Measurements from ENCODE around the gene TRPM1.
A peak's percentile ranks its signal among the peaks of the same experiment; 100 is the strongest.

Gene TRPM1

DNA sequence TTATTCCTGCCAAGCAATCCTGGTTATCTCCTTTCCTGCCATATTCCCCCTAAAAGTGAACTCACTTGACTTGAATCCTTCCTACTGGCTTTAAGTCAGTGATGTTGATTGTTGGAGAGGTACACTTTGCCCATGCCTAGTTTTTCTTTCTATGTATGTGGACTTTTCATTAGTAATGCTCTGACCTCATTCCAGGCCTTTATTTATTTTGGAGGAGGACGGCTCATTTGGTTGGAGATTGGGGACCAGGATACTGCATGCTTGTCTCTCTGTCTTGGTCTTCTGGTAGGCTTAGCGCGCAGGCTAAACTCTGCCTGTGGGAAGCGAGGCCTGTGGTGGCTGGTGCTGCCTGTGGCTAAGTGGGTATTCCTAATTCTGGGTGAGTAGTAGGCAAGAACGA, 81.0 kb downstream of the TRPM1 start:
- DNase-seq (ENCODE audit: low read depth in 2 of 2): no peak

DNA sequence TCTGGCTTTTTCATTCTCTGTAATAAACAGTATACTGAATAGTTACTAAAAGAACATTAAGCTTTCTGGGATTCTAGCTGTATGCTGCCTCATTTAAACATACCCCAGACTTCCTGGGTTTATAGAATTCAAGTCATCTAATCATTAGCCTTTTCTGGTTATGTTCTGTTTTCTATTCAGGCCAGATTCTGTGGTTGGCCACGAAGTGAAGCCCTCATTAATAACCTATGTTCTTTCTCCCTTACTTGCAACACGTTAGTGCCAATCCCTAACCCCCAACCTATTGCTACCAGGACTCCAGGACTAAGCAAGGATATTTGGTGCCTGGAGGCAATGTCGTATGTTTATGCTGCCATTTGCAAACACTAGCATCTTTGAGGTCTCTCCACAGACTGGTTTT, 81.5 kb downstream of the TRPM1 start:
- DNase-seq (ENCODE audit: low read depth in 2 of 2): no peak

DNA sequence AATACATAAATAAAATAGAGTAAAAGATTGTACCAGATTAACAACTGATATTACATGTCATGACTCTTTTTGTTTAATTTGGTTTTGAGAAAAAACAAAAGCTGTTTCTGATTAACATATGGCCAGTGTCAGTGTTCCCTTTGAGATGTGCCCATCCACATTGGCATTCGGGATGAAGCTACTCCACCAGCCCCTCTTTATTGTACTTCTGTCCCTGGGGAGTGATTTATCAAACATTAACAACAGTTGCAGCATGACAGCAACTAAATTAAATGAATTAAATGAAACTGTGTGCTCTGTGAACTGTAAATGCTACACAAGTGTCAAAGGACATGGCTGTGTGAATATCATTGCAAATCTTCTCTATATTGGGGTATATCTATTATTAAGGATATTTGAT, 84.2 kb downstream of the TRPM1 start:
- no peak for DNase-seq (ENCODE audit: low read depth in 2 of 2)

DNA sequence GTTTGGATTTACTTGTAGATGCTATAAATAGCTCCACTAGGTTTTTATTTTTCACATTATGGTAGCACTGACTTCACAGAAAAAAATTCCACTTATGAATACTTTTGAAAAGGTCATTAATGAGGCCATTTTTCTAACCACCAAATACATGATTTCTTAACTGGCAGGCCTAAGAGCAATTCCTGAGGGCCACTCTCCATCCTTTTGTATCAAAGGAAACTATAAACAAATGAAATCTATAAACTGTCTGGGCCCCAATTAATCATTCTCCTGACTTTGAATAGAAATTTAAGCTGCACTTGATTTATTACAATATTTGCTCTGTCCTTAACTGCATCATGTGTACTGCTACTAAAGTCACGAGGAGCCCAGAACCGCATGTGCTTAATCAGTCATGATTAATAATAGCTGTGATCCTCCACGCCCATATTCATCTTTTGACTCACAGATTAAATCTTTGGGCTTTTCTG, 85.0 kb downstream of the TRPM1 start:
- DNase-seq (ENCODE audit: low read depth in 2 of 2): no peak

DNA sequence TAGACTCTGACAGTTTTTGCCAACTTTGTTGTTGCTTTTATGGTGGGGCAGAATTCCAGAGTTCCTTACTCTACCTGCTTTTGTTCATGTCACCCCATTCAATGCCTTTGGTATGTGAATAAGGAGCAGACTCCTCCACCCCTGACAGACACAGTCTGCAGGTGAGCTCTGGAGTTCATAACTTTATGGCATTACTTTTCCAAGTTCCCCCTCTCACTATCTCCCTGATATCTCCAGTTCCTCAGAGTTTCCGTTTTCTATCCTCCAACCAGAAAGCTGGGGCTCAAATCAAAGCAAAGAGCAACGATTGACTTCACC, 87.0 kb downstream of the TRPM1 start:
- no peak for DNase-seq (ENCODE audit: low read depth in 2 of 2)

DNA sequence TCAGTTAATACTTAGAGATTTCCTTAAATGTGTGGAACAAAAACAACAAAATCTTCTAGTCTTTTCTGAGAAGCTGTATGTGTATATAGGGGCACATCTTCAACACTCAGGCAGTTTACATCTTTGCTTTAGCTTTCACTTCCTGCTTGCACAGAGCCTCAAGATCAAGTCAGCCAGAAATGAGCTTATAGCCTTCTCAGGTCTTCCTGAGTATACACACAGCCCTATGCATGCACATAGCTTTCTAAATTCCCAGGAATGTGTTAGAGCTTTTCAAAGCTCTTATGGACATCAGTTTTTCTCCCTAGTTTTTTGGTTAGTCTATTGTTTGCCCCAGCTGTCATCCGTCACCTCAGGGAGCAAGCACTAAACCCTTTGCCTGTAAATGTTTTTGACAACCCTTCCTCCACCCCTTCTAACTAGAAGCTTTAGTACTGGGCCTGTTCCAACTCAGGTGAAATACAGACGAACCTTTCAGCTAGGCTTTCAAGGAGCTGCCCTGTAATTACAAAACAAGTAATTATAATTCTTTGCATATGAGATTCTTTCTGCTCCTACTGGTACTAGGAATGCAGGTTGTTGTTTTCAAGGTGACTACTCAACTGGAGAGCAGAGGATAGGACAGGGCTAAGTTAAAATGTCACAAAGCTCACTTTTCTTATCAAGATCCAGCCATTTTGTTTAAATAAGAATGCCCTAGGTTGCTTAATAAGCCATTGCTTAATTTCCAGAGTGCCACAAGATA, 87.5 kb downstream of the TRPM1 start:
- DNase-seq (ENCODE audit: low read depth in 2 of 2): no peak

DNA sequence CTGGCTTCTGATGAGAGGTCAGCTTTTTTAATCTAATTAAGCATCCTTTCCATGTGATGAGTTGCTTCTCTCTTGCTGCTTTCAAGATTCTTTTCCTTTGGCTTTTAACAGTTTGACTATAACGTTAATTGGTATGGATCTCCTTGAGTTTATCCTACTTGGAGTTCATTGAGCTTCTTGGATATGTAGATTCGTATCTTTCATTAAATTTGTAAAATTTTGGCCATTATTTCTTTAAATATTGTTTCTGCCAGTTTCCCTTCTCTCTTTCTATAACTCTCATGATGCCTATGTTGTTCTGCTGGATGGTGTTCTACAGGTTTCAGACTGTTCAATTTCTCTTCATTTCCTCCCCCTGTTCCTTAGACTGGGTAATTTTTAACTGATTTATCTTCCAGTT, 89.1 kb downstream of the TRPM1 start:
- no peak for DNase-seq (ENCODE audit: low read depth in 2 of 2)

DNA sequence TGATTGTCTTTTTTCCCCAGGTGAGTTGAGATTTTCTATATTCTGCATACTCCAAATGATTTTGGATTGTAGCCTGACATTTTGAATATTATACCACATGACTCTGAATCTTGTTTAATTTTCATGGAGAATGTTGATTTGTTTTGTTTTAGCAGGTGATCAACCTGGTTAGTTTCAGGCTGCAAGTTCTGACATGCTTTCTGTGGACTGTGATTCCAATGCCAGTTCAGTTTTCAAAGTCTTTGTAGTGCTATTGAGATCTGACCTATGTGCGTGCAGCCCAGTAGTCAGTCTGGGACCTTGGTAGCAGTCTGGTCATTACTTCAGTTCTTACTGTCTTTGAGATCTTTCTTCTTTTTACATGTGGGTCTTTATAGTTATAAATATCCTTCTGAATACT, 91.5 kb downstream of the TRPM1 start:
- no peak for DNase-seq (ENCODE audit: low read depth in 2 of 2)

DNA sequence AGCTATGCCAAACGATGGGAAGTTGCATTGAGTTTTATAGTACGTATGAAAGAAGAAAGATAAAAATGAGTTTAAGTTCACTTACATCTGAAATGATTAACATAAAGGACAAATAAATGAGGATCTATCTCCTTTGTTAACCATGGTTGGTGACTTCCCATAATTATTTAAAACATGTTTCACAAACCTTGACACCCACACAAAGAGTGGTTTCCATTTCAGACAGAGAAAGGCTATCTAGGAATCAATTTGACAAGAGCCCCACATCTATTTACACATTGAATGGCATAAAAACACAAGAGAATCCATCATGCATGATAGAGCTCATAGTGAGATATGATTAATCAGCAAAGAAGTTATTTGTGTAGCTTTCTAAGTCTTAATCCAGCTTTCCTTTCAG, 95.9 kb downstream of the TRPM1 start:
- DNase-seq (ENCODE audit: low read depth in 2 of 2): no peak

DNA sequence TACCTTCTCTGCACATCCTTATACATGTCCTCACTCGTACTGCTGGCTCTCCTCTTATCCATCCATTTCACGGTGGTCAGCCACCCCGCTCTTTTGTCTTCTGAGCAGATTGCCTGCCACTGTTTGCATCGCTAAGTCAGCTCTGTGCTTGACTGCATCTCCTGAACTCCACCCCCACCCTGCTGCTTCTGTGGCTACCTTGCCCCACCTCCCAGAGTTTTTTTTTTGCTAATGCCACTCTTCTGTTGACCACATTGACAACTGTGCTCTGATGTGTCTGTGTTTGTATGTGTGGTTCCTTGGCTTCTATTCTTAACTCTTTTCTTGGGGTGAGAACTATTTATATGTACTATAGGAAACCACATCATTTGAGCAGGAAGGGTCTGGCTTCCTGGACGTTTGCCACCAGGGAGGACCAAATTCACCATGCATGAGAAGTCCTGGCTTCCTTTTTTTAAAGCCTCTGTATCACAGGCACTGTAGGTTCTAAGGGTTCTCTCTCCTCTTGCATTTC, 97.2 kb downstream of the TRPM1 start:
- no peak for DNase-seq (ENCODE audit: low read depth in 2 of 2)

DNA sequence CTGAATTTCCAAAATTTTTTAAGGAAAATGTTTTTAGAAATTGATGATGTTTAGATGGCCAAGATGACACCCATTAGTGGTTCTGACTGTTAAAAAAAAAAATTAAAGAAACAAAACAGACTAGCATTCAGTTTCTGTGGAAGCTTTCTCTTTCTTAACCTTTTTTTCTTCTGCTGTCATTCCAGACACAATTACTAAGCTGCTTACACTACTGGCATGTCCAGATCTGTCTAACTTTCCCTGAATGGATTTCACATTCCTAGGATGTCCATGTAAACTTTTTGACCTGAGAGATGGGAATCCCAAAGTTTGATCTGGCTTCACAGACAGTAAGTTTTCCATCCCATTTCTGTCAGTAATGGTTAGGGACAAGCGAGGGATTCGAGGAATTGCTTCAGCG, 99.8 kb downstream of the TRPM1 start:
- DNase-seq (ENCODE audit: low read depth in 2 of 2): no peak

DNA sequence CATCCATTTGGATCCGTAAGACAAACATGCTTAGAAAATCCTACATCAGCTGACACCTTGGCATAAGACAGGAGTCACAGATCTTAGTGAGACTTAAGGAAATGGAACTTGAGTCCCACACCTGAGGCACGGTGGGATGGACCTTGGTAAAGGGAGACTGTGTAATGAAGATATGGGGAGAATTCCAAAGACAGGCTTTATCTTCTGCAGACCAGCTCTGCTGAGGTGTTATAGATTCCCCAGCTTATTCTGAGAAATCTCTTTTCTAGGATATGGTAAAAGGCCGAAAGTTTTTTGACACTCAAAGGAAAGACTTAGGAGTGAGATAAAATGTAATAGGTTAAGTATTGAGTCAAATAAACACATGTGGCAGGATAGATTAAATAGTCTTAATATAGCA, 101.8 kb downstream of the TRPM1 start:
- no peak for DNase-seq (ENCODE audit: low read depth in 2 of 2)

DNA sequence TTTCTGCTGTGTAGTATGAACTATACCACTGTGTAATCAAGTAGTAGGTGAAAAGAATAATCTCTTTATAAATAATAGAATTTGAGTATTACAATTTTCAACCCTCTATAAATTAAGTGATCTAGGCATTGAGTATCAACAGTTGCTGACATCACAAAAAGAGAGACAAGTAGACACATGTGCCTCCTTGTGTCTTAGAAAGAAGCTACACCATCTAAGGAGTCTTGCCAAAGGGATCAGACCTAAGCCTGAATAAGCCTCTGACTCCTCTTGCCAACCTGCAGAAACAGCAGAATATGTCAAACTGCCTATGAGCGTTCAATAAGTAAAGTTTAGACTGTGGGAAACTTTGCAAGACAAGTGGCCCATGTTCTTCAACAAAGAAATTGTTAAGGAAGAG, 104.3 kb downstream of the TRPM1 start:
- DNase-seq (ENCODE audit: low read depth in 2 of 2): no peak

DNA sequence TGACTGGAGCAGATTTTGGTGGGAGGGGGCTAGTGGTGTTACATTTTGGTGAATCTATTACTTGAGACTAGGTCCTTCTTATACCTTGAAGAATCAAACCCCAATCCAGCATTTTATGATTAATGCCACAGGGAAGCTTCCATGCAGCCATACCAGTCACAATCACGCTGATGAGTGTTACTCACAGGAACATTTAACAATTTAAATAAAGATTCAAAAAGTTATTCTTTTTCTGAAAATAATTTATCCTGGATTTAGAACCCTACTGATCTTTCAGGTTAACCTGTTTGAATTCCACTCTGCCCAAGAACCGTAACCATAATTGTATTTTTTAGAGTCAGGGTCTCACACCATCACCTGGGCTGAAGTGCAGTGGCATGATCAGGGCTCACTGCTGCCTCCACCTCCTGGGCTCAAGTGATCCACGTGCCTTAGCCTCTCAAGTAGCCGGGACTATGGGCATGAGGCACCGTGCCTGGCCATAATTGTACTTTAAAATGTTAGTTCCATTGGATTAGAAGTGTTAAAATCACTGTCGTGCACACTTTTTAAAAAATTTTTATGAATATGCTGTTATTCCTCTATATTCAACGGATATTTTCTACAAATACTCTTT, 109.2 kb downstream of the TRPM1 start:
- DNase-seq (ENCODE audit: low read depth in 2 of 2): no peak

DNA sequence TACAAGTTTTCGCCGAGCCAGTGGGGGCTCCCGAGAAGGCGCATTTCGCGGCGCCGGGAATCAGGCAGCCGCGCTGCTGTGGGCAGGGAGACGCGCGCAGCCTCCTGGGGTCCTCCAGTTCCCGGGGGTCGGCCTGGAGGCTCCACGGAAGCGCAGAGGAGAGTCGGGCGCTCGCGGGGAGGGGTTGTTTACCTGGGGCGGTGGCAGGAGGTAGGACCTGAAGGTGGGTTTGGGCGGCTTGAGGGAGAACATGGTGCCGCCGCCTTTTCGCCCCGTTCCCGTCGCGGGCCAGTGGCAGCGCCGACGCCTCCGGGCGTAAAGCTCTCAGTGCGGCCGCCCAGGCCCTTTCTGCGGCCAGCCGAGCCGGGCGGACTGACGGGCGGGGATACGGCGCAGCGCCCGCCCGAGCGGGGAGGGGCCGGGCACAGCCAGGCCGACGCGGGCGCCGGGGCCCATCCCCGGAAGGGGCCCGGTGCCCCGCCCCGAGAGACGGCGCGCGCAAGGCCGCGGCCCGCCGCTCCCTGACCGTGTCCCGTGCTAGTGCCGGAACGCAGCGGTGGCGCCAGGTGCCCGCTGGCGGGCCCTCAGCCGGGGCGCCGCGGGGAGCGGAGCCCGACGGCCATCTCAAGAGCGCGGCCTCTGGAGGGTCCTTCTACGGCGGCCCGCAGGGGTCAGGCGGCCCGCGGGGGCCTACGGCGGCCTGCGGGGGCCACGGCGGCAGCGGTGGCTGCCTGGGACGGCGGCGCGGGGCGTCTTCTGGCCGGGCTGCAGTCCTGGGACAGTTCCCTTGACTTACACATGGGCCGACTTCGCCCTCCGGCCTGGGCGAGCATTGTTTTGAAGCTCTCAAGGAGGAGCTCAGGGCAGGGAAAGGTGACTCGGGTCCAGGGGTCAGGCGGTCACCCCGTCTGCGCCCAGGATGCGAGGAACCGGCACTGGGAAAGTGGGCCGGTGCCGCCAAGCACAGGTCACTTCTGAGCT, 110.0 kb downstream of the TRPM1 start, which contains the start of gene MTMR10:
Gene MTMR10, minus strand, starts transcription at position 374 of the 981 bp plus-strand sequence. Its CDS starts 122 bp downstream, at position 252.
- peak; percentile 54 to 68 for DNase-seq (ENCODE audit: low read depth in 2 of 2)

DNA sequence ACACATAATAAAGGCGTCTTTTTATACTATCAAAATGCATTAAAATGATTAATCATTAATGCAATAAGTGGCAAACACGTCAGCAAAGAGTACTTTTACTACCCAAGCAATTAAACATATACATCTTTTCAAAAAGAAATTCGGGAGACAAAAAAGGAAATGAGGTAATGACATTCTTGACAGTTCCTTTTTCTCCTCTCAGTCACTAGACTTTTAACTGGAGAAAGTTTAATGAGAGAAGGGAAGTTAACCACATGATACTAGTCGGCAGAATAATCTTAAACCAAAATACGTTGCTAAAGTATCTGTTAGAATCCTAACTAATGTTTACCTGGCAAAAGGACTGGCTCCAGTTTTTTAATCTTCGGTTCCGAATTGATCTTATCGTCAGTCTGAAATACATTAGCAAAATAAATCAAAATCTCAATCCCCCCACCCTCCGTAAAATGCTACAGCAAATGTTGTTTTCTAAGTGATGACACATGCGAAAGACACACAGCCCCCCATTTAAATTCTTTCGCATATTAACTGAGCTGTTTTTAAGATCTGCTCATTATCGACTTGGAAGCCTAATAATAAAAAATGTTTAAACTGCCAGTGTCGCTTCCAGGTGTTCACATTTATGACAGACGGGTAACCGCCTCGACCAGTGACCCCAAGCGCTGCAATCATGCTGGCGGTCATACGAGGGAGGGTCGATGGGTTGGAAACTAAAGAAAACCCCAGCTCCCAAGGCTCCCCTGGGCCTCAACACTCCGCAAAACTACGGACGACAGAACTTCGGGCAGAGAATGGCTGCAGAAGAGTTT, 110.9 kb downstream of the TRPM1 start:
- no peak for DNase-seq (ENCODE audit: low read depth in 2 of 2)

DNA sequence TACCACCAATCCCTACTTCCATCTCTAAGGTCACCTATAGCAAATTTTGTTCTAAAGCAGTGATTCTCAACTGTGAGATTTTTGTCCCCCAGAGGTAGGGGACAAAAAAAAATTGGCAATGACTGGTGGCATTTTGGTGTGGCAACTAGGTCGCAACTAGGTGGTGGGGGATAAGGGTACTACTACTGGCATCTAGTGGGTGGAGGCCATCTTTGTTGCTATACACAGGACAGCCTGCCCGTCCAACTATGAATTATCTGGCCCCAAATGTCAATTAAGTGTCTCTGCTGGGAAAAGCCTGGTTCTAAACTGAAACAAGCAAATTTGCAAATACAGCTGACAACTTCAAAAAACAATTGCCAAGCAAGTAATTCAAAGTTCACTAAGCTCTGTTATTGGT, 111.5 kb downstream of the TRPM1 start:
- DNase-seq (ENCODE audit: low read depth in 2 of 2): no peak

DNA sequence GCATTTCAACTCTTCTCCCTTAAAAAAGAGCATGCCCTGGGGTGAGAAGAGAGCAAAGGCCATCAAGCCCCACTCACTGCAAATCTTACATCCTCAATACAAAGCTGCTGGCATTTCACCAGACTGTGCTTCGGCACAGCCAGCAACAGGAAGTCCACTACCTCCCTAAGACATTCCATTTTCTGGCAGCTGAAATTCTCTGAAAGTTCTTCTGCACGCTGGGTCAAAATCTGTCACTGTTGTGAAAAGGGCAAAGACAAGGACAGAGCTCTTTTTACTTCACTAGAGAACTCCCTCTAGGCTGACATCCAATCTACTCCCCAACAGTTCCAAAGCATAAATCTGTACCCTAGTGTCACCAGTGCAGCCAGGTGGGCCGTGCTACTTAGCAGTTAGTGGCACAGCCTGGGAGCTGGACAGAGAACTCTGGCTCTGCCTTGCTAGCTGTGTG, 116.4 kb downstream of the TRPM1 start:
- no peak for DNase-seq (ENCODE audit: low read depth in 2 of 2)

DNA sequence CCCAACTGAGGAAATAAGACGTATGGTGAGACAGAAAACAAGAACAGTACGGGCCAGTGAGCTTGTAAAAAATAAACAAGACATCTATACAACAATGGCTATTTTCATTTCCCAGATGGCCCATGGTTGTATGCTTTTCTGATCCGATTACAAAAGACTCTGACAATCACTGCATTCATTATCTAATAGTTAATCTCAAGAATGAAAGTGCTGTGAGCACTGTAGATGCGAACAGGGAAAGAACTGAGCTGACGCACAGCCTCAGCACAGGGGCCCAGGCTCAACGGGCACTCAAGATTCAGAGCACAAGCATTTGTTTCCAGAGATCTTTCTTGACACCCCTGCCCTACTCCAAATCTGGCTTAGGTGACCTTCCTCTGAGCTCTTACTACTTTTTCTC, 117.0 kb downstream of the TRPM1 start:
- no peak for DNase-seq (ENCODE audit: low read depth in 2 of 2)

DNA sequence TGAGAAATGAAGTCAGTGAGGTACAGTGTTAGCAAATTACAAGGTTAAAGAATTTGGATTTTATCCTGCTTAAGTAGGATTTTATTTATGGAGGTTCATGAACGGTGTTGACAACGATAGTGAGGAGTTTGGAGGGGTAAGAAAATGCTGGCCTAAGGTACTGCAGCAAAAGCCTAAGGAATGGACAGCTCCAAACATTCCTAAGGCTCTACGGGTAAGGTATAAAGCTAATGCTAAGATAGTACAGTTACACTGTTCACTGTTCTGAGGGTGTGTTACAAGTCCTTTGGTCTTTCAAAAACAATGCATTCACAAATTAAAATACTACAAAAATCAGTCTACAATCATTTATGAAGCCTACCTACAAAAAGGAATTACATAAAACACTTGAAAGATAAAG, 117.4 kb downstream of the TRPM1 start:
- DNase-seq (ENCODE audit: low read depth in 2 of 2): no peak

DNA sequence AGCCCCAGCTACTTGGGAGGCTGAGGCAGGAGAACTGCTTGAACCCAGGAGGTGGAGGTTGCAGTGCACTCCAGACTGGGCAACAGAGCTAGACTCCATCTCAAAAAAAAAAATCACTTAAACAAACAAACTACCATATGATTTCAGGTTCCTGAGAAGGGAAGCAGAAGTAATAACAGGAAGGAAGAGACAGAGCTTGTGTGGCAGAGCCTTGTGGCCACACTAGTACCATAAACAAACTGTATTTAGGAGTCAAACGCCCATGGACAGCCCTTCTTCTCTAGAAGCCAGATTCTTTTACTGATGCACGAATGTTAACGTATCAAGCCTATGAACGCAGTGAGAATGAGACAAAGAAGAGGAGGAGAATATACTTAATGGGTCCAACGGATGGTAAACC, 122.1 kb downstream of the TRPM1 start:
- no peak for DNase-seq (ENCODE audit: low read depth in 2 of 2)
